Measurements from ENCODE around the gene CACNA1G. TPM values are rescaled to one million over a fixed set of nuclear protein-coding genes. Genes with fewer than 3 reads are reported as not detected.

Gene CACNA1G
- total RNA-seq, 4 donors from 2014 or later: under 0.01 to 28.9 (median 6.0) TPM

- DNase-seq: no peak
- no peaks in the 10 kb centered on the region for H3K4me1 ChIP-seq
- TF ChIP-seq, protein P1, sequence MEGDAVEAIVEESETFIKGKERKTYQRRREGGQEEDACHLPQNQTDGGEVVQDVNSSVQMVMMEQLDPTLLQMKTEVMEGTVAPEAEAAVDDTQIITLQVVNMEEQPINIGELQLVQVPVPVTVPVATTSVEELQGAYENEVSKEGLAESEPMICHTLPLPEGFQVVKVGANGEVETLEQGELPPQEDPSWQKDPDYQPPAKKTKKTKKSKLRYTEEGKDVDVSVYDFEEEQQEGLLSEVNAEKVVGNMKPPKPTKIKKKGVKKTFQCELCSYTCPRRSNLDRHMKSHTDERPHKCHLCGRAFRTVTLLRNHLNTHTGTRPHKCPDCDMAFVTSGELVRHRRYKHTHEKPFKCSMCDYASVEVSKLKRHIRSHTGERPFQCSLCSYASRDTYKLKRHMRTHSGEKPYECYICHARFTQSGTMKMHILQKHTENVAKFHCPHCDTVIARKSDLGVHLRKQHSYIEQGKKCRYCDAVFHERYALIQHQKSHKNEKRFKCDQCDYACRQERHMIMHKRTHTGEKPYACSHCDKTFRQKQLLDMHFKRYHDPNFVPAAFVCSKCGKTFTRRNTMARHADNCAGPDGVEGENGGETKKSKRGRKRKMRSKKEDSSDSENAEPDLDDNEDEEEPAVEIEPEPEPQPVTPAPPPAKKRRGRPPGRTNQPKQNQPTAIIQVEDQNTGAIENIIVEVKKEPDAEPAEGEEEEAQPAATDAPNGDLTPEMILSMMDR (IDR thresholded peaks at IDR 0.05): no peak
- TF ChIP-seq POLR2A (IDR thresholded peaks at IDR 0.05): no peak
- H3K36me3 ChIP-seq: no peaks in the 10 kb centered on the region
- H3K9me3 ChIP-seq: no peaks in the 10 kb centered on the region
- H3K27me3 ChIP-seq: no peaks in the 10 kb centered on the region
- intact Hi-C loops (cut with DNase I; ENCODE audit: low total_unique reads): no loop called here
- no peak overlapping the region for H3K4me3 ChIP-seq
- no peak overlapping the region for H3K27ac ChIP-seq
Observed at GRCh38 chr17:50570528-50570927, 10.0 kb downstream of the CACNA1G start.

DNA sequence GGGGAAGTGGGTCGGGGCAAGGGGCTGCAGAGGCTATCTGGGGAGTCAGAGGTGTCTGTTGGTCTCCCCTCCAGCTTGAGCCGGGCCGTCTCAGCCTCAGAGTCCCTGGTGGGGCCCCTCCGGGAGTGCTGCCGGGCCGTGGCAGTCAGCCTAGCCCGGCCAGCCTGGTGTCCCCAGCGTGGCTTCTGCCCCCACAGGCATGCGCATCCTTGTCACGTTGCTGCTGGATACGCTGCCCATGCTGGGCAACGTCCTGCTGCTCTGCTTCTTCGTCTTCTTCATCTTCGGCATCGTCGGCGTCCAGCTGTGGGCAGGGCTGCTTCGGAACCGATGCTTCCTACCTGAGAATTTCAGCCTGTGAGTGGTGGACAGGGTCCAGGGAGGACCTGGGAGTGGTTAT lies 11.2 kb downstream of the CACNA1G start:
- H3K9me3 ChIP-seq: no peaks in the 10 kb centered on the region
- TF ChIP-seq, protein P1 (IDR thresholded peaks at IDR 0.05): no peak
- TF ChIP-seq POLR2A (IDR thresholded peaks at IDR 0.05): no peak
- intact Hi-C loops (cut with DNase I; ENCODE audit: low total_unique reads): no loop called here

GRCh38 chr17:50572541-50572940 lies 12.0 kb downstream of the CACNA1G start:
- intact Hi-C loops (cut with DNase I; ENCODE audit: low total_unique reads): no loop called here

More for the DNA sequence above, 11.2 kb downstream of the CACNA1G start:
- Histone ChIP-seq H3K27ac (no peak overlapping the region), H3K4me1 (no peaks in the 10 kb centered on the region), H3K27me3 (no peaks in the 10 kb centered on the region), H3K4me3 (no peak overlapping the region), H3K36me3 (no peaks in the 10 kb centered on the region)
- DNase-seq: no peak

DNA sequence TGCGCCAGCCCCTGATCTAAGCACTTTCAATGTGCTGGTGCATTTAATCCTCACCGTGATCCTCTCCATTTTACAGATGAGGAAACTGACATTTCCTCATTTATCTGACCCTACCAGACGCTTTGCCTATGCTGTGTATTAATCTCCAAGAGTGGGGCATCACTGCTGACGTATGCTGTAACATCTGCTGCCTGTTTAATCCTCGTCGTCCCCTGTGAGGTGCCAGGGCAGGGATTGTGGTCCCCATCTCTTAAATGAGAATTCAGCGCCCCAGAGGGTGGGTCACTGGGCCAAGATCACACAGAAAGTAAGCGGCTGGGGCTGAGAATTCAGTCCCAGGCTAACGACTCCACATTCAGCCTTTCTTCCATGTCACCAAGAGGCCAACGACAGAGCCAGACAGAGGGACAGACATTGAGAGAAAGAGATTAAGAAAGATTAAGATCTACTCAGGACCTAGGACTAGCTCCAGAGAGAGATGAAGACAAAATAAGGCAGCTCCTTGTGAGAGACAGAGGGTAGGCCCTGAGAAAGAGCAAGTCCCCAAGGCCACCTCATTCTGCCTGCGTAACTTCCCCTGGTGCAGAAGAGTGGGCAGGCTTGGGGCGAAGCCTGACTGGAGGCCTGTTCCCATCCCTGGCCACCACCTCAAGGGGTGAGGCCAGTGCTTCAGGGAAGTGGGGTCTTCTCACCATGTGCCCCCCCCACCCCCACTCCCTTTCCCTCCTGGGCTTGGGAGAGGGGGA lies 13.5 kb downstream of the CACNA1G start:
- Histone ChIP-seq H3K4me1 (no peaks in the 10 kb centered on the region), H3K9me3 (no peaks in the 10 kb centered on the region), H3K27me3 (no peaks in the 10 kb centered on the region), H3K27ac (no peak overlapping the region), H3K36me3 (no peaks in the 10 kb centered on the region), H3K4me3 (no peak overlapping the region)
- no peak for DNase-seq
- intact Hi-C loops (cut with DNase I; ENCODE audit: low total_unique reads): no loop called here
- TF ChIP-seq POLR2A (IDR thresholded peaks at IDR 0.05): no peak
- TF ChIP-seq, protein P1 (IDR thresholded peaks at IDR 0.05): no peak

More at GRCh38 chr17:50572541-50572940, 12.0 kb downstream of the CACNA1G start:
- no peak overlapping the region for H3K4me3 ChIP-seq
- H3K9me3 ChIP-seq: no peaks in the 10 kb centered on the region
- TF ChIP-seq POLR2A (IDR thresholded peaks at IDR 0.05): no peak
- TF ChIP-seq, protein P1 (IDR thresholded peaks at IDR 0.05): no peak
- no peak overlapping the region for H3K27ac ChIP-seq
- no peaks in the 10 kb centered on the region for H3K4me1 ChIP-seq
- H3K27me3 ChIP-seq: no peaks in the 10 kb centered on the region
- no peaks in the 10 kb centered on the region for H3K36me3 ChIP-seq
- DNase-seq: no peak

- no peaks in the 10 kb centered on the region for H3K36me3 ChIP-seq
- H3K4me1 ChIP-seq: no peaks in the 10 kb centered on the region
- no peak for DNase-seq
- no peaks in the 10 kb centered on the region for H3K9me3 ChIP-seq
- no peaks in the 10 kb centered on the region for H3K27me3 ChIP-seq
- no peak overlapping the region for H3K4me3 ChIP-seq
- intact Hi-C loops (cut with DNase I; ENCODE audit: low total_unique reads): no loop called here
- no peak overlapping the region for H3K27ac ChIP-seq
- TF ChIP-seq, protein P1 (IDR thresholded peaks at IDR 0.05): no peak
- TF ChIP-seq POLR2A (IDR thresholded peaks at IDR 0.05): no peak
Observed at GRCh38 chr17:50575581-50576210, 15.2 kb downstream of the CACNA1G start.
